HG02610 (cell line): Measurements from ENCODE around the gene OR52W1.
A peak's percentile ranks its signal among the peaks of the same experiment; 100 is the strongest.

Experiments
- ATAC-seq: cut with Tn5 transposase; IDR thresholded peaks from one replicate; pipeline ENCODE4 v1.9.1; 2021; ENCODE audit warnings: mild to moderate bottlenecking, moderate library complexity; ENCODE audit not compliant: unreplicated experiment

The OR52W1 gene, protein sequence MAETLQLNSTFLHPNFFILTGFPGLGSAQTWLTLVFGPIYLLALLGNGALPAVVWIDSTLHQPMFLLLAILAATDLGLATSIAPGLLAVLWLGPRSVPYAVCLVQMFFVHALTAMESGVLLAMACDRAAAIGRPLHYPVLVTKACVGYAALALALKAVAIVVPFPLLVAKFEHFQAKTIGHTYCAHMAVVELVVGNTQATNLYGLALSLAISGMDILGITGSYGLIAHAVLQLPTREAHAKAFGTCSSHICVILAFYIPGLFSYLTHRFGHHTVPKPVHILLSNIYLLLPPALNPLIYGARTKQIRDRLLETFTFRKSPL

GRCh38 chr11:6199174-6199810 lies at the start of gene OR52W1:
OR52W1 (plus strand) TSS chr11:6199224; CDS start chr11:6199224, 0 bp downstream.
- ATAC-seq, result no peak

DNA sequence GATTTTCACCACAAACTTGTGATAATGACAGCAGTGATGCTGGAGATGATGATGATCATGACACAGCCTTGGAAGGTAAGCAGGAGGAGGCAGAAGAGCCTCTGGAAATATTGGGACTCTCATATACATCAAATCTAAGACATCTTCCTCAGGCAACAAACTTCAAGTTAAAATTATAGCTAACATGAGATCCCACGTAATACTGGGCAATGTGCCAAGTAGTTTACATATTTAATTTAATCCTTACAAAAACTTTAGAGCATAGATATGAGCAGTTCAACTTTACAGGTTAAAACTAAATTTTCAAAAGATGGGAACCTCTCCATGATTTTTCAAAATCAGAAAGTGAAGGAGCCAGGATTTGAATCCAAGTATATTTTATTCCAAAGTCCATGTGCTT lies 47.9 kb upstream of the OR52W1 start:
- ATAC-seq, result no peak

DNA sequence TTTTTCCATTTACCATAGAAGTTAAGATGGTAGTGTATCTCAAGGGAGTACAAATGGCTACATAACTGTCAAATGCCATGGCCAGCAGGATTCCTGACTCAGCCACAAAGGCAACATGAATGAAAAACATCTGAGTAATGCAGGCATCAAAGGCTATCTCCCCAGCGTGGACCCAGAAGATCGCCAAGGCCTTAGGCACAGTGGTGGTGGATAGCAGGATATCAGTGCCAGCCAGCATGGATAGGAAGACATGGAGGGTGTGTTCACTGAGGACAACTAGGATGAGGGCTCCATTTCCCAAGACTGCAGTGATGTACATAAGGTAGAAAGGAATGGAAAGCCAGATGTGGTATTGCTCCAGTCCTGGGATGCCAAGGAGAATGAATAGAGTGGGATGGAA lies 46.9 kb upstream of the OR52W1 start:
- ATAC-seq, result no peak

- ATAC-seq, result no peak
These were observed 42.2 kb upstream of the OR52W1 start for GRCh38 chr11:6156628-6157359.

GRCh38 chr11:6170226-6170625 lies 28.8 kb upstream of the OR52W1 start, which contains the start of gene OR52B2:
OR52B2 (minus strand) TSS chr11:6170326; CDS start chr11:6170326, 0 bp downstream.
- no peak for ATAC-seq

- ATAC-seq, result no peak
These were observed 23.6 kb upstream of the OR52W1 start for GRCh38 chr11:6175440-6175839.

DNA sequence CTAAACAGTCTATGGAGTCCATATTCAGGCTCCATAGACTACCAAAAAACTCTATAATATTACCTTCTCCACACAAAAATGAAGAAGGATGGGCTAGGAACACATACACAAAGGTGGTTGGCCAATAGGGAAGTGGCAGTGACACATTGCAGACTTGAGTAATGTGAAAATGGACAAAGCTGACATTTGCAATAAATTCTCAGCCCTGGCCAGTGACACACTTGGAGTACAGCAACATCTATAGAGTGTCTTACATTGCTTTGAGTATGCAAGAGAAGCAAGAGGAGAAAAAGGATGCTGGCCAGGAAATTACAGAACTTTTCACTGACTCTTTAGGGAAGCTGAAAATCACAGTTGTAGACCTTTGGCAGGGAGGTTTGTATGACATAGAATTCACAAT lies 7.3 kb upstream of the OR52W1 start:
- ATAC-seq, result no peak

- ATAC-seq, result no peak
These were observed 4.9 kb upstream of the OR52W1 start for GRCh38 chr11:6194065-6194581.

- ATAC-seq, result no peak
These were observed 2.6 kb upstream of the OR52W1 start for GRCh38 chr11:6196396-6196795.

DNA sequence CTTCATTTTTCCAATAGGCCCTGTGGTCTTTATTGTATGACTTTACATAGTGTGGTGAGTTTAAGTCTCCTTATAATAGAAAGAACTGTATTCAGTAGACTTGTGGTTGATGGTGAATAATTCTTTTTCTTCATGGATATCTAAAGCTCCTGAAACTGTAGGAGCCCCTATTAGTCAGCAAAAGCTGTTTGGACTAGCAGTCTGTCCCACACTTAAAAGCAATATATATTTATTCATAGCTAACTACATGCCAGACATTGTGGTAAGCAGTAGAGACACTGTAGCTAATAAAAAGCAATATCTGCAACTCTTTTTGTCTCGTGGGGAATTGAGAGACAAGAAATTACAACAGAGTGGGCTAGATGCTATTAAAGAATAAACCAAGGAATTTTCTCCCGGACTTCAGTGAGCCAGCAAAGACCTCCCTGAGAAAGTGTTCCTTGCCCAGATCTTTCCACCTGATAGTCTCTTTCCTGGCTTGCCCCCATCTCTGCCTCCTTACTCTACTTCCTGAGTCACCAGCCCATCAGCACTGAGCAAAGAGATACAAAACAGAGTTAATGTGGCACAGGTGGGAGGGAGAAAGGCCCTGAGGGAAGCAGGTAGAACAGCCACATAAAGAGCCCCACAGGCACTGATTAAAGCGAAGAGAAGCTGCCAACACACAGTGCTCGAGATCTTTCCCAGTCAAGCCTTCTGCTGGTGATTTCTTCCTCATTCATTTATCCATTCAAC lies 1.4 kb upstream of the OR52W1 start:
- no peak for ATAC-seq

- no peak for ATAC-seq
These were observed 2.0 kb downstream of the OR52W1 start for GRCh38 chr11:6200975-6201374.

DNA sequence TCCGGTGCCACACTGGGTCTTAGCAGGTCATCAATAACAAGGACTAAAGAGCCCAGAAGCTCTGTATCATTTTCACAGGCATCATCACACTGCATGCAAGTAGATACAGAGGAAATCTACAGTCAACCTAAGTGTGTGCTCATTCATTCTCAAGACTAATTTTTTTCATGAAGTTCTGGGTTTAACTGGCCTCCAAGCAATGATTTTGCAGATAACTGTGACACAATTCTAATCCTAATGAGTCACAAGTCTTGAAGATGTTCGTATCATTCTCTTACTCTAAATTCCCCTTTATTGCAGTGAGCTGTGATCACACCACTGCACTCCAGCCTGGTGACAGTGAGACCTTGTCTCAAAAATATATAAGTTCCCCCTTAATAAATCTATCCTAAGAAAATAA lies 2.5 kb downstream of the OR52W1 start:
- no peak for ATAC-seq

DNA sequence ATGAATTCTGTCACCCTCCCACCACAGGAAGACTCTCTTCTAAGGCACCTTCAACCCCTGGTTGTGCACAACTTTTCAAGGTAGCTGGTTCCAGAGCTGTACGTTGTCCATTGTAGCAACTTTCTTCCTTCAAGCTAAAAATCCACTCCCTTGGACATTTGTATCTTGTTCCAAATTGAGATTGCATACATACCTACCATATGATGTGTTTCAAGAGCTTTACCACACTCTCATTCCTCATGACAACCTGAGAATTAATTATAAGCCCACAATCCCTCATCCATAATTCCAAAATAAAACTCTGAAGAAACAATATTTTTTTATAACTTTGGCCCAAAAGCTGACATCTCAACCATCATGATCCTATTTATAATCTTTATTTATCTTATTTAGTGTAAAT lies 3.0 kb downstream of the OR52W1 start:
- no peak for ATAC-seq

GRCh38 chr11:6203327-6203726 lies 4.3 kb downstream of the OR52W1 start:
- ATAC-seq, result peak; percentile 71

- ATAC-seq, result no peak
These were observed 5.7 kb downstream of the OR52W1 start for GRCh38 chr11:6204706-6205105.

GRCh38 chr11:6205366-6205765 lies 6.3 kb downstream of the OR52W1 start, which contains the start of gene C11orf42:
C11orf42 (plus strand) TSS chr11:6205557; CDS start chr11:6205616, 59 bp downstream.
- ATAC-seq, result no peak

- no peak for ATAC-seq
These were observed 7.6 kb downstream of the OR52W1 start for GRCh38 chr11:6206456-6207180.

DNA sequence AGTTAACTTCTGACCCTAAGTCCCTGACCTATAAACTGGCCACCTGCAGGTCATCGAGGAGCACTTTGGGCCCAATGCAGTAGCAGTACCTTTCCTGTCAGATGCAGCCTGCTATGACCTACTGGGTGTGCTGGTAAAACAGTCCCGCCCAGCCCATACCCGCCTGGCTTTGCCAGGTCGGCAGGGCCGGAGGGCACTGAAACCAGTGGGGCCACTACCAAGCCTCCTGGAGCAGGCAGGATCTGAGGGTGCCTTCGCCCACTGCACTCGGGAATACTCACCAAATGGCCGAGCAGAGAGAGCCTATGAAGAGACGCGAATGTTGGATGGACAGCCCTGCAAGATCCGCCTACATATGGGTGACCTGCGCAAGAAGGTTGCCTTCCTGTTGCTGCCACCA lies 10.8 kb downstream of the OR52W1 start:
- no peak for ATAC-seq

GRCh38 chr11:6210274-6210955 lies 11.4 kb downstream of the OR52W1 start:
- ATAC-seq, result no peak

DNA sequence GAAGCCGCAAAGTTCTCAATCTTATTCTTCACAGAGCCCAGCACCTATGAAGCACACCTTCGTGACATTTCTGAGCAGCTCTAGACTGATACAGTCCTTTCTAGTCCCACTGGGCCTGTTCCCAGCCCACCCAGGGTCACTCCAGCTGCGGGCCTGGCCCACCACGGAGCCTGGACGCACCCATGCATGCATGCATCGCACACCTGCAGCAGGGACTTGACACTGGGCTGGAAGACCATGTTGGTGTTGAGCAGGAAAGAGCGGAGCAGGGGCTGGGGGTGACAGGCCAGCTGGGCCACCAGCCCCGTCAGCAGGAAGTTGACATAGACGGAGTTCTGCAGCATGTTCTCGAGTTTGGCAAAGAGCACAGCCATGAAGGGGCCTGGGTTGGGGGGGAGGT lies 15.5 kb downstream of the OR52W1 start:
- no peak for ATAC-seq
